IMR-90 (cell line): ENCODE measurements around the gene PLS1. TPM values are rescaled to one million over a fixed set of nuclear protein-coding genes. Genes with fewer than 3 reads are reported as not detected.

ENCODE experiments used
- ATAC-seq: fragments of 200-7000 bp; cut with Tn5 transposase; 2 replicates; pipeline ENCODE4 v1.9.1; 2020; ENCODE audit warnings: low read depth, mild to moderate bottlenecking, moderate library complexity
- BruUV-seq: library from RNA; stranded (reverse); fragments of 400-500 nt; replicated peaks from 2 replicates; lab custom pipeline; 2021; lab: Mats Ljungman, UMichigan
- CTCF ChIA-PET: fragments of 300-600 bp; formaldehyde crosslinking; extraction: SDS; loops from one replicate; lab custom pipeline; 2021; ENCODE audit warnings: antibody characterized with exemption; lab: Yijun Ruan, JAX
- POLR2A ChIA-PET: fragments of 300-600 bp; sonication (Branson Sonifier 250); formaldehyde crosslinking; loops from one replicate; lab custom pipeline; 2022; ENCODE audit warnings: antibody characterized with exemption; ENCODE audit not compliant: unreplicated experiment; lab: Charles Lee
- DNase-seq: peaks from one replicate; pipeline ENCODE4 v3.0.0; 2013
- H2AFZ ChIP-seq: replicated peaks from 2 replicates; pipeline ENCODE3; 2013; ENCODE audit warnings: low read length, mild to moderate bottlenecking; ENCODE audit not compliant: poor library complexity
- H2AK5ac ChIP-seq: 2 replicates; pipeline ENCODE4 v1.6.1; 2013; ENCODE audit warnings: low read depth, low read length, inconsistent platforms
- H2AK9ac ChIP-seq: replicated peaks from 2 replicates; pipeline ENCODE3; 2013; ENCODE audit warnings: mild to moderate bottlenecking, low read depth, low read length, moderate library complexity; ENCODE audit not compliant: poor library complexity
- H2BK120ac ChIP-seq: 2 replicates; pipeline ENCODE4 v1.6.1; 2013; ENCODE audit warnings: low read depth, low read length, inconsistent platforms
- H2BK15ac ChIP-seq: 3 replicates; pipeline ENCODE4 v1.6.1; 2013; ENCODE audit warnings: low read depth, low read length, inconsistent platforms
- H2BK20ac ChIP-seq: 2 replicates; pipeline ENCODE4 v1.6.1; 2013; ENCODE audit warnings: low read depth, mild to moderate bottlenecking, inconsistent platforms, low read length, moderate library complexity
- H2BK5ac ChIP-seq: 2 replicates; pipeline ENCODE4 v1.6.1; 2013; ENCODE audit warnings: mild to moderate bottlenecking, low read depth, low read length, inconsistent platforms; ENCODE audit not compliant: poor library complexity, severe bottlenecking
- H3K14ac ChIP-seq: replicated peaks from 2 replicates; pipeline ENCODE4 v1.6.1; 2013; ENCODE audit warnings: low read depth, low read length, inconsistent platforms
- H3K18ac ChIP-seq: 2 replicates; pipeline ENCODE4 v1.6.1; 2013; ENCODE audit warnings: low read depth, low read length, control low read depth
- H3K23ac ChIP-seq: 2 replicates; pipeline ENCODE4 v1.6.1; 2013; ENCODE audit warnings: low read depth, low read length, inconsistent platforms
- H3K27ac ChIP-seq: 2 replicates; pipeline ENCODE4 v1.5.1; 2013; ENCODE audit warnings: mild to moderate bottlenecking, control low read depth, low read length; ENCODE audit not compliant: insufficient read depth
- H3K27me3 ChIP-seq: 2 replicates; pipeline ENCODE4 v1.6.1; 2013; ENCODE audit warnings: low read length; ENCODE audit not compliant: control insufficient read depth, insufficient read depth
- H3K36me3 ChIP-seq: 2 replicates; pipeline ENCODE4 v1.6.1; 2013; ENCODE audit warnings: low read length, mixed read lengths; ENCODE audit not compliant: control insufficient read depth, insufficient read depth
- H3K4ac ChIP-seq: 2 replicates; pipeline ENCODE4 v1.6.1; 2013; ENCODE audit warnings: low read depth, low read length, inconsistent platforms
- H3K4me1 ChIP-seq: 2 replicates; pipeline ENCODE4 v1.6.1; 2013; ENCODE audit warnings: low read length, mixed read lengths; ENCODE audit not compliant: control insufficient read depth, insufficient read depth
- H3K4me2 ChIP-seq: 2 replicates; pipeline ENCODE4 v1.6.1; 2013; ENCODE audit warnings: low read depth, mild to moderate bottlenecking, control low read depth, low read length, moderate library complexity
- H3K4me3 ChIP-seq: 2 replicates; pipeline ENCODE4 v1.5.1; 2013; ENCODE audit warnings: low read depth, mild to moderate bottlenecking, control low read depth, low read length, moderate library complexity; ENCODE audit not compliant: insufficient read depth
- H3K56ac ChIP-seq: 2 replicates; pipeline ENCODE4 v1.6.1; 2013; ENCODE audit warnings: low read length, inconsistent platforms; ENCODE audit not compliant: insufficient read depth; ENCODE audit errors: extremely low read depth
- H3K79me1 ChIP-seq, 2 experiments: 2 replicates each; pipeline ENCODE4 v1.6.1; 2013; ENCODE audit warnings: low read length in 2 of 2, inconsistent platforms in 1 of 2, low read depth in 1 of 2
- H3K9ac ChIP-seq: 2 replicates; pipeline ENCODE4 v1.6.1; 2013; ENCODE audit warnings: low read depth, low read length, control low read depth
- H3K9me1 ChIP-seq: 2 replicates; pipeline ENCODE4 v1.6.1; 2013; ENCODE audit warnings: low read length, inconsistent platforms; ENCODE audit not compliant: insufficient read depth
- H3K9me3 ChIP-seq: 2 replicates; pipeline ENCODE4 v1.6.1; 2013; ENCODE audit warnings: low read length; ENCODE audit not compliant: control insufficient read depth, insufficient read depth
- H4K20me1 ChIP-seq: 2 replicates; pipeline ENCODE4 v1.6.1; 2013; ENCODE audit warnings: low read length, inconsistent platforms; ENCODE audit not compliant: insufficient read depth
- H4K5ac ChIP-seq: 2 replicates; pipeline ENCODE4 v1.6.1; 2013; ENCODE audit warnings: mild to moderate bottlenecking, low read depth, low read length, control low read depth
- H4K8ac ChIP-seq, 2 experiments: 2 replicates each; pipeline ENCODE4 v1.6.1; 2013; ENCODE audit warnings: low read depth in 2 of 2, low read length in 2 of 2, control low read depth in 1 of 2, inconsistent platforms in 1 of 2
- H4K91ac ChIP-seq: 2 replicates; pipeline ENCODE4 v1.6.1; 2013; ENCODE audit warnings: low read depth, low read length, inconsistent platforms; ENCODE audit not compliant: insufficient read depth
- CHD1 ChIP-seq: IDR thresholded peaks from 2 replicates; pipeline ENCODE4 v1.6.1; 2012; ENCODE audit warnings: low read depth, low read length, improper control_type of control experiment
- ELK1 ChIP-seq: fragments of 150-350 bp; IDR thresholded peaks from 2 replicates; pipeline ENCODE4 v1.6.1; 2016; ENCODE audit warnings: low read depth, mild to moderate bottlenecking, low read length, moderate library complexity, borderline replicate concordance
- MAZ ChIP-seq: IDR thresholded peaks from 2 replicates; pipeline ENCODE4 v1.6.1; 2012; ENCODE audit warnings: low read depth, mild to moderate bottlenecking, low read length, improper control_type of control experiment, moderate library complexity, borderline replicate concordance
- MXI1 ChIP-seq: IDR thresholded peaks from 2 replicates; pipeline ENCODE4 v1.6.1; 2012; ENCODE audit warnings: low read depth, mild to moderate bottlenecking, low read length, moderate library complexity, borderline replicate concordance
- NFE2L2 ChIP-seq: fragments of 150-350 bp; IDR thresholded peaks from 2 replicates; pipeline ENCODE4 v1.6.1; 2016; ENCODE audit warnings: low read depth, mild to moderate bottlenecking, low read length
- RFX5 ChIP-seq: IDR thresholded peaks from 2 replicates; pipeline ENCODE4 v1.8.0; 2012; ENCODE audit warnings: low read depth, mild to moderate bottlenecking, low read length, moderate library complexity
- SMC3 ChIP-seq: fragments of 150-350 bp; IDR thresholded peaks from 2 replicates; pipeline ENCODE4 v1.6.1; 2016; ENCODE audit warnings: low read depth, mild to moderate bottlenecking, antibody characterized with exemption, low read length, moderate library complexity
- USF2 ChIP-seq: fragments of 150-350 bp; IDR thresholded peaks from 2 replicates; pipeline ENCODE4 v1.6.1; 2017; ENCODE audit warnings: mild to moderate bottlenecking, antibody characterized with exemption, low read length, low read depth
- WGBS, 2 experiments: methylation state at CpG; one replicate each; pipeline versions ENCODE4 v1.1.5 to v1.1.7; 2013; ENCODE audit warnings: missing lambda C conversion rate in 2 of 2; ENCODE audit not compliant: insufficient read length in 1 of 2; ENCODE audit errors: extremely low coverage in 2 of 2; 5-methylcytosine and 5-hydroxymethylcytosine counted together
- dilution Hi-C: fragments of 300-500 bp; cut with HindIII; formaldehyde crosslinking; loops from one replicate; pipeline ENCODE4 v1.14.3; 2018; ENCODE audit warnings: low sequenced_read_pairs; ENCODE audit not compliant: unreplicated experiment
- in situ Hi-C: fragments of 300-500 bp; cut with MboI; formaldehyde crosslinking; loops from 3 replicates; pipeline ENCODE4 v1.14.3; 2019; ENCODE audit warnings: low sequenced_read_pairs, inconsistent platforms, mixed read lengths
- intact Hi-C: fragments of 100-400 bp; cut with micrococcal nuclease; formaldehyde crosslinking; loops from 2 replicates; pipeline ENCODE4 v1.10.0; 2022
- polyA plus RNA-seq, 3 experiments: library from polyadenylated mRNA; depleted of rRNA; stranded (reverse); fragments of >200 nt; gene quantifications; 2 replicates each; pipeline ENCODE4 v1.2.3, GENCODE V29; 2012; ENCODE audit warnings: low replicate concordance in 1 of 3
- total RNA-seq: library from RNA; depleted of rRNA; stranded (reverse); fragments of >200 nt; gene quantifications from 2 replicates; pipeline ENCODE4 v1.2.3, GENCODE V29; 2012

PLS1 gene
- total and polyA plus RNA-seq, 2 of the 4 experiments (the other 2 are of a cell fraction): 0.29 to 0.90 TPM

GRCh38 chr3:142618917-142619461 is 22.8 kb downstream of the PLS1 start:
- no peak overlapping the region for H2BK120ac ChIP-seq
- no peak overlapping the region for H3K4me2 ChIP-seq
- no peaks in the 10 kb centered on the region; the same call in 1 of the 2 replicates for H3K27me3 ChIP-seq
- no peaks in the 10 kb centered on the region for H4K20me1 ChIP-seq
- H4K8ac ChIP-seq: no peak overlapping the region
- TF ChIP-seq RFX5: no peak
- TF ChIP-seq NFE2L2: no peak
- no peak for TF ChIP-seq SMC3
- no peak for TF ChIP-seq MAZ
- no peak for TF ChIP-seq CHD1
- no peak for TF ChIP-seq MXI1
- no peak for TF ChIP-seq ELK1
- no peak for TF ChIP-seq USF2
- intact Hi-C loops (no loop called here), in situ Hi-C loops (no loop called here), dilution Hi-C loops (no loop called here)
- no peaks in the 10 kb centered on the region for H3K9me3 ChIP-seq
- H3K4me1 ChIP-seq: no peaks in the 10 kb centered on the region
- no peak overlapping the region for H2AK9ac ChIP-seq
- ATAC-seq (no peak), DNase-seq (no peak)
- no peaks in the 10 kb centered on the region for H3K79me1 ChIP-seq
- no peak overlapping the region for H4K91ac ChIP-seq
- BruUV-seq: no TSS peak
- no peak overlapping the region for H3K4me3 ChIP-seq
- ChIA-PET POLR2A (no interaction called here), CTCF (interaction anchor here (1.1 kb wide), 1 partner anchor 9 kb away, joined by 3 read pairs; no protein-coding TSS in a partner anchor)
- H2BK15ac ChIP-seq: no peak overlapping the region
- H2BK20ac ChIP-seq: no peak overlapping the region
- no peak overlapping the region for H3K14ac ChIP-seq
- H2AK5ac ChIP-seq: no peak overlapping the region
- no peak overlapping the region for H3K9ac ChIP-seq
- H3K36me3 ChIP-seq: no peaks in the 10 kb centered on the region
- H3K23ac ChIP-seq: no peak overlapping the region
- no peak overlapping the region for H4K5ac ChIP-seq
- no peak overlapping the region for H2AFZ ChIP-seq
- no peaks in the 10 kb centered on the region for H3K9me1 ChIP-seq
- WGBS, 2 experiments: no CpG with 5 or more reads among the region's 3 CpGs
- H3K56ac ChIP-seq: no peak overlapping the region
- H3K4ac ChIP-seq: no peak overlapping the region
- H2BK5ac ChIP-seq: no peak overlapping the region
- H3K27ac ChIP-seq: no peak overlapping the region
- H3K18ac ChIP-seq: no peak overlapping the region
